ENCODE measurements around the gene OAS3.
"Not testable (repeated sequence)": the region's sequence is repeated elsewhere in the genome, so short reads cannot be mapped to it uniquely, and the experiment has no call there.

The OAS3 gene

DNA sequence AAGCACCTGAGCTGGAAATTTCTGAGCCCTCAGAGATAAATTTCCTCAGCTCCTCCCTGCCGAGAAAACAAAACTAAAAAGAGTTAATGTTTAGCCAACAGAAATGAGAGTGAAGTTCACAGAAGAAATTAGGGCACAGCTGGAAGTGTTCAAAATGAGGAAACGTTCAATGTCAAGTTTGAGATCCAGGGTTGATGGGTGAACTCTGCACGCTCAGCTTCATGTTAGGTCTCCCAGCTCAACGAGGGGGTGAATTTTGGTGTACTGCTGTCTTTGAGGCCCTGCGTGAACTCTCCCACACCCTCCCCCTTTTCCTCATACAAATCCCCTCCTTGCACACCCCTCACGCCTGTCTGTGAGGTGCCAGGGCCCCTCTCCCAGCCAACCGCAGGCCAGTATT is 13.3 kb upstream of the OAS3 start:
- no peak for DNase-seq

- DNase-seq = not testable (repeated sequence)
Observed at GRCh38 chr12:112926416-112927033, 11.7 kb upstream of the OAS3 start.

DNA sequence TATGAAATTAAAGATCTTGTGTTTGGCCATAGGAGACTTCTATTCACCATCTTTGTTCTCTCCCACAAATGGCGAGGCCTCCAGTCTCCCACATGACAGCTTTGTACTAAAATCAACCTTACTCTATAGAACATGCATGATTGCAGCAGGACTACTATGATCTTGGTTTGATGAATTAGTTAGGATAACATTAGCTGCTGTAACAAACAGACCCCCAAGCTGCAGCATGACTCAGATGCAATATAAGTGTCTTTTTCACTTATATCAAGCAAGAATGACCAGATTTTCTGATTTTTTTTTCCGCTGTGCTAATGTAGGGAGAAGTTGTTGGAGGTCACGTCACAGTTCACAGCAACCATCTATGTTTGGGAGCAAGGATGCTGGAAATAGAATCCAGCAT is 10.8 kb upstream of the OAS3 start:
- DNase-seq = no peak

- no peak for DNase-seq
Observed at GRCh38 chr12:112927925-112928324, 10.3 kb upstream of the OAS3 start.

- no peak for DNase-seq
Observed at GRCh38 chr12:112928978-112929377, 9.3 kb upstream of the OAS3 start.

DNA sequence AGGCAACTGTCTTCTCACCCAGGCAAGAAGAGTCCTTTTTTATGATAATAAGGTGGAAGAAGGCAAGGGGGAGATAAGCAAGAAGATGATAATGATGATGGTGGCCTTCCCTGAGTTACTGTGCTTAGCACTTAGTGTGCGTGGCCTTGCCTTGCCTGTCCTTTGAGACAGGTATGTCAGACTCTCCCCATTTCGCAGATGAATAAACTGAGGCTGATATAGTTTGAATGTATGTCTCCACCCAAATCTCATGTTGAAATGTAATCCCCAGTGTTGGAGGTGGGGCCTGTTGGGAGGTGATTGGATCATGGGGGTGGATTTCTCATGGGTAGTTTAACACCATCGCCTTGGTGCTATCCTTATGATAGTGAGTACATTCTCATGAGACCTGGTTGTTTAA is 8.6 kb upstream of the OAS3 start:
- no peak for DNase-seq

DNA sequence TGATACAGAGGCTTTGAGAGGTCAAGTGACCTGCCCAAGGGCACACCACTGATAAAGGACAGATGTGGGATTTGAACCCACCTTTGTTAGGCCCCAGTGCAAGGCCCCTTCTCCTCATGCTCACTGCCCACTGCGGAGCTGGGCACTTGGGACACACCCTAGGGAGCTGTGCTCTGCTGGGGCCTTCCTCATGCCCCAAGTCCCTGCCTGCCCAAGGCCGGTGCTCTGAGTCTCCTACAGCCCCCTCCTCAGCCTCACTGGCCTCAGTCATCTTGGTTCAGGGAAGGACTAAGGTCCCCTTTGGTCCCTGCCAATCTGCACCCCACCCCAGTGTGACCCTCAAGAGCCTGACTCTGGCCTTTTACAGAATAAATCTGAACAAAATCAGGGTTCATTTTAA is 7.9 kb upstream of the OAS3 start:
- no peak for DNase-seq

GRCh38 chr12:112932485-112933128 is 5.7 kb upstream of the OAS3 start:
- no peak for DNase-seq

DNA sequence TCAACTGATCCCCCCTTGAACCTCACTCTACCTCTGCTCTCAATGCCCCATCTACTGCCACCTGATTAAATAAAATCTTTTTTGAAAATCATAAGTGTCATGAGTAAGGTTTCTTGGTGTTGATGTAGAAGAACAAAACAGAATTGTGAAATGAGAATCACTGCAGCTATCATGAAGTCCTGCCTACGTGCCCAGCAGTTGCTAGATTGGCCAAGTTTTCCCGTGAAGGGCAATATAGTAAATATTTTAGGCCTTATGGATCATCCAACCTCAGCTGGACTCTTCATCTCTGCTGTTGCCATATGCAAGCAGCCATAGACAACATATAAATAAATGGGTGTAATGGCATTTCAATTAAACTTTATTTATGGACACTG is 5.2 kb upstream of the OAS3 start:
- DNase-seq = no peak

GRCh38 chr12:112936264-112936663 is 2.0 kb upstream of the OAS3 start:
- no peak for DNase-seq

GRCh38 chr12:112936927-112937326 is 1.3 kb upstream of the OAS3 start:
- no peak for DNase-seq

GRCh38 chr12:112938751-112939150 is 477 bp downstream of the OAS3 start:
- DNase-seq = no peak

- no peak for DNase-seq
Observed at GRCh38 chr12:112939761-112940381, 1.6 kb downstream of the OAS3 start.

GRCh38 chr12:112941528-112942335 is 3.5 kb downstream of the OAS3 start:
- DNase-seq = no peak

- no peak for DNase-seq
Observed at GRCh38 chr12:112942572-112942971, 4.3 kb downstream of the OAS3 start.

DNA sequence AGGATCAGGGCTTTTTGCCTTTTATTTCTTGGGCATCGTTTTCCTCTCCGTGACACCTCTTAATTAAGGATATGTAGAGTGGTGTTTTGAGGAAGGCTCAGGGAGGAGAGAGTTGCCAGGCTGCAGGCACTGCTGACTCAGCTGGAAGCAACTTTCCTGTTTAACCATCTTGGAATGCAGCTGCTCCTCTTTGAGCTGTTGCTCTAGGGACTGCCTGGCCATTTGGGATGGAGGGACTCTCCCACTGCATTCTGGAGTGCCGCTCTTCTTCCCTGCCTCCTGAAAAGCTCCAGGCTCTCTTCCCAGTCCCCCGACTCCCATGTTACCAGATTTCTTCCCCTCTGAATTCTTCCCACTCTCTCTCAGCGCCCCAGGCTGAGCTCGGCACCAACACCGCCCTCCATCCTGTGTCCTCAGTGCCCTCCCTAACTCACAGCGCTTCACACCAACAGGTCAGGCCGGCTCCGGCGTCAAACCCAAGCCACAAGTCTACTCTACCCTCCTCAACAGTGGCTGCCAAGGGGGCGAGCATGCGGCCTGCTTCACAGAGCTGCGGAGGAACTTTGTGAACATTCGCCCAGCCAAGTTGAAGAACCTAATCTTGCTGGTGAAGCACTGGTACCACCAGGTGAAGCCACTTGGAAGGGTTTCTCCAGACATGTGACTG is 5.9 kb downstream of the OAS3 start:
- no peak for DNase-seq

DNA sequence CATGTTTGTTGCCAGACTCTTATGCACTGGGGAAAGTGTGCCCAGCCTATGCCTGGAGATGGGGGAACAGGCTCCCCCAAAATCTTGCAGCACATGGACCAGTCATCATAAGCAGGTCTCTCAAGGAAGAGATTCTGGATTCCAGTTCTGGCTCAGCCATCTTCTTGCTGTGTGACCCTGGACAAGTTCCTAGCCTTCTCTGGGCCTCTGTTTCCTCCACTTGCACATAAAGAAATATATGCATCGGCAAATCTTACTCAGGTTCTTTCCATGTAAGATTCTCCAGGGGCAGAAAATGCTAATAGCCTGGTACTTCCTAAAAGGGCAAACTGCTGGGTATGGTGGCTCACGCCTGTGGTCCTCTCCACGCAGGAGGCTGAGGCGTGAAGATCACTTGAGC is 7.2 kb downstream of the OAS3 start:
- DNase-seq = no peak

DNA sequence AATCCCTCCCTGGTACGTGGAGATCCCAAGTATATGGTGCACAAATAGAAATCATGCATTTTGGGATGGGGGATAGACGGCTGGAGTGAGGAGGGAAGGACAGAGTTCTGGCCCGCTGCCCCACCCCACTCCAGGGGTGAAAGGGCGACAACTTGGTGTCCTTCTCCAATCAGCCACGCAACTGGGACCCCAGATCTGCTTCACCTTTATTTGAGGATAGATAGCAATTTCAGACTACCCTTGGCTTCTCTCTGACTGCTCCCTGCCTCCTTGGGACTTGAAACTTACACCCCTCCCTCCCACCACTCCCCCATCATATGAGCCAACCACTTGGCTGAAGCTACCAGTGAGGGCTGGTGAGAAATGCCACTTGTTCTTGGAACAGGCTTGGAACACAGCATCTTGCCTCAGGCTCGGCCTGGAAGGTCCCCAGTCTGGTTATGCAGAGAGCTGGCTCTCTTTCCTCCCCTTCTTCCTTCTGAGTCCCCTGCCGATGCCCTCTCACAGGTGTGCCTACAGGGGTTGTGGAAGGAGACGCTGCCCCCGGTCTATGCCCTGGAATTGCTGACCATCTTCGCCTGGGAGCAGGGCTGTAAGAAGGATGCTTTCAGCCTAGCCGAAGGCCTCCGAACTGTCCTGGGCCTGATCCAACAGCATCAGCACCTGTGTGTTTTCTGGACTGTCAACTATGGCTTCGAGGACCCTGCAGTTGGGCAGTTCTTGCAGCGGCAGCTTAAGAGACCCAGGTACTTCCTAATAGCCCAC is 8.1 kb downstream of the OAS3 start:
- DNase-seq = no peak

- DNase-seq = no peak
Observed at GRCh38 chr12:112947314-112947713, 9.0 kb downstream of the OAS3 start.

- no peak for DNase-seq
Observed at GRCh38 chr12:112947761-112948160, 9.5 kb downstream of the OAS3 start.

DNA sequence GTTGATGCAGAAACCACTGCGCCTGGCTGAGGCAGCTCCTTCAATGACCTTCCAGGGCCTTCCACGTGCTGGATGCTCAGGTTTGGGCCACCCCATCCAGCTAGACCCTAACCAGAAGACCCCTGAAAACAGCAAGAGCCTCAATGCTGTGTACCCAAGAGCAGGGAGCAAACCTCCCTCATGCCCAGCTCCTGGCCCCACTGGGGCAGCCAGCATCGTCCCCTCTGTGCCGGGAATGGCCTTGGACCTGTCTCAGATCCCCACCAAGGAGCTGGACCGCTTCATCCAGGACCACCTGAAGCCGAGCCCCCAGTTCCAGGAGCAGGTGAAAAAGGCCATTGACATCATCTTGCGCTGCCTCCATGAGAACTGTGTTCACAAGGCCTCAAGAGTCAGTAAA is 10.5 kb downstream of the OAS3 start:
- DNase-seq = no peak

DNA sequence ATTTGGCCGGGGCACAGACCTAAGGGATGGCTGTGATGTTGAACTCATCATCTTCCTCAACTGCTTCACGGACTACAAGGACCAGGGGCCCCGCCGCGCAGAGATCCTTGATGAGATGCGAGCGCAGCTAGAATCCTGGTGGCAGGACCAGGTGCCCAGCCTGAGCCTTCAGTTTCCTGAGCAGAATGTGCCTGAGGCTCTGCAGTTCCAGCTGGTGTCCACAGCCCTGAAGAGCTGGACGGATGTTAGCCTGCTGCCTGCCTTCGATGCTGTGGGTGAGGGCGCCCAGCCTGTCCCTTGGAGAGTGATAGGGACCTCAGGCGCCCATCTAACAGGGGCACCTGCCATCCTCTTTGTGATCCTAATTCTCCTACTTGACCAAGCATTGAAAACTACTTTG is 12.4 kb downstream of the OAS3 start:
- DNase-seq = no peak

All from stimulated activated CD4-positive, alpha-beta T cell treated with anti-CD3 and anti-CD28 coated beads, Interleukin-12 subunit alpha, Interleukin-12 subunit beta, amount 100 ng/mL, for 4 hours (primary cell).